Mesendoderm (in vitro differentiated cells): ENCODE measurements around the gene ADAMTS16.
A peak's percentile ranks its signal among the peaks of the same experiment; 100 is the strongest.

Source experiments
- DNase-seq: peaks from one replicate; pipeline ENCODE4 v3.0.0; 2013
- H2AK5ac ChIP-seq: 2 replicates; pipeline ENCODE4 v1.6.1; 2013; ENCODE audit warnings: low read length, inconsistent platforms
- H2BK120ac ChIP-seq: 2 replicates; pipeline ENCODE4 v1.6.1; 2013; ENCODE audit warnings: low read depth, mild to moderate bottlenecking, low read length, moderate library complexity, mixed read lengths
- H2BK15ac ChIP-seq: replicated peaks from 2 replicates; pipeline ENCODE4 v1.6.1; 2013; ENCODE audit warnings: low read depth, mild to moderate bottlenecking, moderate library complexity
- H2BK5ac ChIP-seq: 2 replicates; pipeline ENCODE4 v1.6.1; 2013; ENCODE audit warnings: low read length, inconsistent platforms
- H3K18ac ChIP-seq: 2 replicates; pipeline ENCODE4 v1.6.1; 2013; ENCODE audit warnings: mild to moderate bottlenecking, low read length, mixed read lengths
- H3K23ac ChIP-seq: one replicate; pipeline ENCODE4 v1.6.1; 2013; ENCODE audit warnings: low read length
- H3K27ac ChIP-seq: 2 replicates; pipeline ENCODE4 v1.5.1; 2013; ENCODE audit warnings: low read depth, mild to moderate bottlenecking, inconsistent platforms, low read length, moderate library complexity
- H3K27me3 ChIP-seq: 2 replicates; pipeline ENCODE4 v1.6.1; 2013; ENCODE audit warnings: low read length, control low read depth, mild to moderate bottlenecking, inconsistent platforms; ENCODE audit not compliant: insufficient read depth, poor library complexity
- H3K36me3 ChIP-seq: 2 replicates; pipeline ENCODE4 v1.6.1; 2013; ENCODE audit warnings: low read length, inconsistent platforms; ENCODE audit not compliant: control insufficient read depth, insufficient read depth
- H3K4ac ChIP-seq: one replicate; pipeline ENCODE4 v1.6.1; 2013; ENCODE audit warnings: low read depth, mild to moderate bottlenecking, low read length, moderate library complexity
- H3K4me1 ChIP-seq: 2 replicates; pipeline ENCODE4 v1.6.1; 2013; ENCODE audit warnings: low read depth, low read length, inconsistent platforms; ENCODE audit not compliant: control insufficient read depth
- H3K4me2 ChIP-seq: 2 replicates; pipeline ENCODE4 v1.6.1; 2013; ENCODE audit warnings: low read length
- H3K4me3 ChIP-seq: 2 replicates; pipeline ENCODE4 v1.5.1; 2013; ENCODE audit warnings: mild to moderate bottlenecking, low read length
- H3K56ac ChIP-seq: one replicate; pipeline ENCODE4 v1.6.1; 2013; ENCODE audit warnings: low read length
- H3K79me1 ChIP-seq: 2 replicates; pipeline ENCODE4 v1.6.1; 2013; ENCODE audit warnings: low read length, inconsistent platforms
- H3K79me2 ChIP-seq: 2 replicates; pipeline ENCODE4 v1.6.1; 2013; ENCODE audit warnings: mild to moderate bottlenecking, low read length; ENCODE audit not compliant: control insufficient read depth, insufficient read depth
- H3K9ac ChIP-seq: 2 replicates; pipeline ENCODE4 v1.6.1; 2013; ENCODE audit warnings: low read length, inconsistent platforms
- H4K5ac ChIP-seq: one replicate; pipeline ENCODE4 v1.6.1; 2013; ENCODE audit warnings: low read length
- H4K8ac ChIP-seq: one replicate; pipeline ENCODE4 v1.6.1; 2013; ENCODE audit warnings: low read depth, mild to moderate bottlenecking, control low read depth, low read length, moderate library complexity
- WGBS: extraction: QIAGEN DNeasy Blood & Tissue Kit; methylation state at CpG from one replicate; pipeline ENCODE4 v1.1.7; 2013; ENCODE audit warnings: low lambda C conversion rate, missing lambda C conversion rate; ENCODE audit not compliant: insufficient coverage; ENCODE audit errors: extremely low coverage; 5-methylcytosine and 5-hydroxymethylcytosine counted together

Gene ADAMTS16

DNA sequence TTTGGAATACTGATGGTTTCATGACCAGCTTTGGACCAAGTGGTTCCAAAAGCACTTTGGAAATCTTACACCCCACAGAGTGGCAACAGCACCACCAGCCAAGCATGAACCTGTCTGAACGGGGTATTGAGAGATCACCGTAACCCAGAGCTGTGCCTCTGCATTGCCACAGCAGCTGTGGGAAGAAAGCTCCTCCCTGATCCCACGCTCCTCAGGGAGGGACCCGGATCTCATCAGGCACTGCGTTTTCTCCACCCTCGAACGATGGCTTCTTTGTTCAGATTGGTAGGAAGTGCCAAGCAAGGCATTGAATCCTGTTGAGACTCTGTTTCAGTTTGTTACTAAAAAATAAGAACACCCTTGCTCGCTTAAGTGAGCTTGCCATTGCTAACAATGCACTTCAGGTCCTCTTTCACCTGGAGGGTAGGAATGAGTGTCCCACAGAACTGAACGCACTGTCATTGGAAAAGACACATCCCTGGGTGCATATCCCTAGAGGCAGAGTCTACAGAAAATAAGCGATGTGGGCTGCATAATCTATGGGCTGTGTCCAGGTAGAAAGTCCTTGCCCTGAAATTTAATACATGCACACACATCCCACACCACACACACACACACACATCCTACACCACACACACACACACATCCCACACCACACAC lies 164.4 kb downstream of the ADAMTS16 start:
- Histone ChIP-seq H4K8ac (no peak overlapping the region), H3K23ac (no peak overlapping the region), H3K36me3 (no peaks in the 10 kb centered on the region), H3K27me3 (no peaks in the 10 kb centered on the region), H2BK120ac (no peak overlapping the region), H3K18ac (no peak overlapping the region), H3K4me3 (no peak overlapping the region), H3K9ac (no peak overlapping the region), H3K27ac (no peak overlapping the region), H3K56ac (no peak overlapping the region), H4K5ac (no peak overlapping the region), H3K79me2 (no peaks in the 10 kb centered on the region), H2AK5ac (no peak overlapping the region), H2BK15ac (no peak overlapping the region), H3K79me1 (no peaks in the 10 kb centered on the region), H2BK5ac (no peak overlapping the region), H3K4ac (no peak overlapping the region), H3K4me1 (no peaks in the 10 kb centered on the region), H3K4me2 (no peak overlapping the region)
- no CpG with 5 or more reads among the region's 10 CpGs for WGBS
- no peak for DNase-seq

DNA sequence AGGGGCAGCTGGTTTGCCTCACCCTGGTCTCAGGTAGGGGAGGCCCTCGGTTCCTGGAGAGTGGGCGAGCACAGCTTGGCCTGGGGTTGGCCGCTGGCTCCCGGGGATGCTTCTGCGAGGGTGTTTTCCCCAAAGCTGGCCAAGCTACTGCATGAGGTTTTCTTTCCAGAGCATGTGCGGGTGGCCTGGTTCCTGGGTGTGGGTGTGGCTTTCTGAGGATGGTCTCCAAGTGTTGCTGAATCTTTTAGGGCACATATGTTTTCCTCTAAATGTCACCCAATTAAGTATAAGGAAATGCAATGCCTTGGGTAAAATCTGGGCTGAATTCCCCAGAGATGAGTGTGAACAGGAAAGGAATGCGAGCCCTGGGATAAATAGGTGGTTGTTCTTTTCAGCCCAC lies 166.6 kb downstream of the ADAMTS16 start:
- Histone ChIP-seq H2BK5ac (no peak overlapping the region), H3K56ac (no peak overlapping the region), H3K27ac (no peak overlapping the region), H3K4me1 (no peaks in the 10 kb centered on the region), H3K4me3 (no peak overlapping the region), H3K36me3 (no peaks in the 10 kb centered on the region), H3K4me2 (no peak overlapping the region), H3K23ac (no peak overlapping the region), H3K18ac (no peak overlapping the region), H2BK15ac (no peak overlapping the region), H3K79me2 (no peaks in the 10 kb centered on the region), H2AK5ac (no peak overlapping the region), H3K27me3 (no peaks in the 10 kb centered on the region), H4K8ac (no peak overlapping the region), H2BK120ac (no peak overlapping the region), H3K79me1 (no peaks in the 10 kb centered on the region), H4K5ac (no peak overlapping the region), H3K9ac (no peak overlapping the region), H3K4ac (no peak overlapping the region)
- DNase-seq = peak; percentile 45
- no CpG with 5 or more reads among the region's 7 CpGs for WGBS

DNA sequence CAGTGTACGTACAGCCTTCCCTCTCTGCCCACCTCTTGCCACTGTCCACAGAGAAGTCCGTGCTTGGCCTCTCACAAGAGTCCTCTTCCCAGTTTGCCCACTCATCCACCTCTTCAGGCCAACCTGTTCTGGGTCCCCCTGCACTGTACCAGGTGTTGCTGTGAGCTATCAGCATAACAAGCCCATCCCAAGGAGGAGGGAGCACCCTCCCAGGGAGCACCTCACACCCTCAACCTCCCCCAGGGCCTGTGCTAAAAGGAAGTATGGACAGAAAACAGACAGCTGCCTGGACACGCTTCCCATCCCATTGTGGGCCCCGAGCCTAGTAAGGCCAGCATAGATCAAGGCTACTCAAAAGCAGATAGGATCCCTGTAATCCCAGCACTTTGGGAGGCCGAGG lies 168.2 kb downstream of the ADAMTS16 start:
- H4K8ac ChIP-seq = no peak overlapping the region
- H3K4me1 ChIP-seq = no peaks in the 10 kb centered on the region
- no peak overlapping the region for H3K56ac ChIP-seq
- no peaks in the 10 kb centered on the region for H3K79me1 ChIP-seq
- H3K4ac ChIP-seq = no peak overlapping the region
- no CpG with 5 or more reads among the region's 5 CpGs for WGBS
- no peaks in the 10 kb centered on the region for H3K36me3 ChIP-seq
- DNase-seq = no peak
- H3K23ac ChIP-seq = no peak overlapping the region
- H3K18ac ChIP-seq = no peak overlapping the region
- H2AK5ac ChIP-seq = no peak overlapping the region
- H3K79me2 ChIP-seq = no peaks in the 10 kb centered on the region
- H4K5ac ChIP-seq = no peak overlapping the region
- H3K9ac ChIP-seq = no peak overlapping the region
- no peak overlapping the region for H2BK120ac ChIP-seq
- H3K4me3 ChIP-seq = no peak overlapping the region
- no peak overlapping the region for H3K4me2 ChIP-seq
- no peak overlapping the region for H2BK5ac ChIP-seq
- no peak overlapping the region for H2BK15ac ChIP-seq
- H3K27ac ChIP-seq = no peak overlapping the region
- no peaks in the 10 kb centered on the region for H3K27me3 ChIP-seq

DNA sequence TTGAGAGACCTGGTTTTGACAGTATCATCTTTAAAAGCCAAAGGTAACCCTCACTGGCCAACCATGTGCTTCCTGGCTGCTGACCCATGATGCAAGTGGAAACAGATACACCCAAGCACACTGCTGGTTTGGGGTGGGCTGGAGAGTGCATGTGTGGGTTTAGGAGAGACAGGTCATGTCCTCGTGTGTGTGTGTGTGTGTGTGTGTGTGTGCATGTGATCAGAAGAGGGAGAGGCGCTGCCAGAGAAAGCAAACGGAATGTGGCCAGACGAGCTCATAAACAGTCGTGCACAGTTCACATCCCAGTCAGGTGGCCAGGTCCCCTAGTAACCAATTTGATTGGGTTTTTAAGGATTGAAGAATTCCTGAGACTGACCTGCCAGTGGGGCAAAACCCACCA lies 169.5 kb downstream of the ADAMTS16 start:
- Histone ChIP-seq H2AK5ac (no peak overlapping the region), H3K4me3 (no peak overlapping the region)
- no CpG with 5 or more reads among the region's 5 CpGs for WGBS

DNA sequence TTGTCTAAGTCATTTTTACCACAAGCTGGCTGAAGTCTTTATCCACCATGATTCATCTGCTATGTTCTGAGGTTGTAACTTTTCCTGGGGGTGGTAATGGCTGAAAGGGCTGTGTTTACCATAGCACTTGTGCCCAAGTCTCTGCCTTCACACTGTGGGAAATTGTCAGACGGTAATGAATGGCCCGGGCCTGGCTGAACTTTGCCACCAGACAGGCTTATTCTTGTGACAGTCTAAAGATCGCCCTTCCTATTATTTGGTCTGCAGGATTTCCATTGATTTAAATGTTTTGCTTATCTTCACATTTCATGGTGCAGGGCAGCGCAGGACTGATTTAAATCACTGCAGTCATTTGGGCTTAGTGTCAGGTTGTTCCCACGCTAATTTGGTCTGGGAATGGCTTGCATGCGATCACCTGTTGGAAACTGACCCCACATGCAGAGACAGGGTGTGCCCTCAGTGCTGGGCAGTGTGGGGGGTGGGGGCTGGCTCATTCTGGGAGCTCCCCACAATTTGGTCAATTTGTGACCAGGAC lies 173.0 kb downstream of the ADAMTS16 start:
- H3K23ac ChIP-seq = no peak overlapping the region
- no CpG with 5 or more reads among the region's 6 CpGs for WGBS
- H3K4me1 ChIP-seq = peaks cover 2% of the 10 kb centered on the region
- no peaks in the 10 kb centered on the region for H3K36me3 ChIP-seq
- no peak overlapping the region for H4K5ac ChIP-seq
- H3K79me2 ChIP-seq = no peaks in the 10 kb centered on the region
- no peak overlapping the region for H2BK15ac ChIP-seq
- no peak overlapping the region for H3K9ac ChIP-seq
- no peak overlapping the region for H3K56ac ChIP-seq
- H3K4me3 ChIP-seq = no peak overlapping the region
- no peaks in the 10 kb centered on the region for H3K79me1 ChIP-seq
- no peak overlapping the region for H2AK5ac ChIP-seq
- H3K4ac ChIP-seq = no peak overlapping the region
- H3K27me3 ChIP-seq = no peaks in the 10 kb centered on the region
- no peak overlapping the region for H4K8ac ChIP-seq
- H3K27ac ChIP-seq = no peak overlapping the region
- H2BK5ac ChIP-seq = no peak overlapping the region
- H2BK120ac ChIP-seq = no peak overlapping the region
- H3K4me2 ChIP-seq = no peak overlapping the region
- no peak overlapping the region for H3K18ac ChIP-seq
- DNase-seq = no peak

More for the DNA sequence above, 169.5 kb downstream of the ADAMTS16 start:
- H3K23ac ChIP-seq = no peak overlapping the region
- H3K79me2 ChIP-seq = no peaks in the 10 kb centered on the region
- no peak overlapping the region for H3K4me2 ChIP-seq
- H3K4me1 ChIP-seq = peaks cover 2% of the 10 kb centered on the region
- H3K18ac ChIP-seq = no peak overlapping the region
- no peak overlapping the region for H2BK120ac ChIP-seq
- H4K8ac ChIP-seq = no peak overlapping the region
- DNase-seq = no peak
- H3K27me3 ChIP-seq = no peaks in the 10 kb centered on the region
- no peaks in the 10 kb centered on the region for H3K36me3 ChIP-seq
- H3K79me1 ChIP-seq = no peaks in the 10 kb centered on the region
- H3K9ac ChIP-seq = no peak overlapping the region
- H2BK15ac ChIP-seq = no peak overlapping the region
- no peak overlapping the region for H4K5ac ChIP-seq
- no peak overlapping the region for H3K27ac ChIP-seq
- no peak overlapping the region for H3K4ac ChIP-seq
- H3K56ac ChIP-seq = no peak overlapping the region
- H2BK5ac ChIP-seq = no peak overlapping the region

DNA sequence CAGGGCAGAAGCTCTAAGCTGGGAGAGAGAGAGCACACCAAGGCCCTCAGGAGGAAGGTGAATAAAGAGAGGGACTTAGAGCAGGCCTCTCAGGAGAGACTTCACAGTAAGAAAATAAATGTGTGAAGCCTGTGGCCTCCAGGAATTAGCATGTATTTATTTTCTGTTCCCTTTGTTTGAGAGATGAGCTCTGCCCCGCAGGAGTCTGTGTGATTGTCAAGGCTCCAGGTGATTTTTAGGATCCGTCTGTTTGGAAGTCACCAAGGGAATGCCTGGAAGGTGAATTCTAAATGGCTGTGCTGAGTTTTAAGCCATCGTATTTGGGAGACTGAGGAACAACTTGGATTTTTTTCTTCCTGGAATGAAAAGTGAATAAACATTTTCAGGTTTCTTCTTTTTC lies 174.0 kb downstream of the ADAMTS16 start:
- Histone ChIP-seq H4K8ac (no peak overlapping the region), H3K18ac (no peak overlapping the region), H3K79me1 (no peaks in the 10 kb centered on the region), H3K4ac (no peak overlapping the region), H3K4me1 (peaks cover 2% of the 10 kb centered on the region), H2BK5ac (no peak overlapping the region), H3K56ac (no peak overlapping the region), H4K5ac (no peak overlapping the region), H2AK5ac (no peak overlapping the region), H3K36me3 (no peaks in the 10 kb centered on the region), H3K23ac (no peak overlapping the region), H3K9ac (no peak overlapping the region), H3K4me2 (no peak overlapping the region), H3K27ac (no peak overlapping the region), H2BK15ac (no peak overlapping the region), H3K4me3 (no peak overlapping the region), H2BK120ac (no peak overlapping the region), H3K27me3 (no peaks in the 10 kb centered on the region), H3K79me2 (no peaks in the 10 kb centered on the region)
- WGBS = no CpG with 5 or more reads among the region's 3 CpGs
- peak; percentile 53 for DNase-seq
